Brain microvascular endothelial cell (primary cell): ENCODE measurements around the gene CEP72.
"Not testable (repeated sequence)": the region's sequence is repeated elsewhere in the genome, so short reads cannot be mapped to it uniquely, and the experiment has no call there.

Experiments
- DNase-seq: peaks from one replicate; pipeline ENCODE4 v3.0.0-alpha.2; 2020
- H3K27ac ChIP-seq: fragments of 250-450 bp; sonication (Bioruptor Pico); 2 replicates; pipeline ENCODE4 v1.5.1; 2020; ENCODE audit warnings: mild to moderate bottlenecking, moderate library complexity
- H3K27me3 ChIP-seq: fragments of 250-450 bp; sonication (Bioruptor Pico); replicated peaks from 2 replicates; pipeline ENCODE4 v1.5.1; 2020; ENCODE audit warnings: mild to moderate bottlenecking
- H3K36me3 ChIP-seq: fragments of 250-450 bp; sonication (Bioruptor Pico); replicated peaks from 2 replicates; pipeline ENCODE4 v1.5.1; 2020; ENCODE audit warnings: mild to moderate bottlenecking
- H3K4me3 ChIP-seq: 2 replicates; pipeline ENCODE4 v1.5.1; 2011; ENCODE audit warnings: low read depth, mild to moderate bottlenecking, control low read depth, low read length, moderate library complexity
- CTCF ChIP-seq: IDR thresholded peaks from 2 replicates; pipeline ENCODE4 v1.5.1; 2011; ENCODE audit warnings: low read depth, mild to moderate bottlenecking, moderate library complexity, low read length, control low read depth, inconsistent platforms; ENCODE audit errors: missing control alignments
- in situ Hi-C: cut with HindIII; loops from 2 replicates; pipeline ENCODE4 v1.10.0; 2017; ENCODE audit warnings: low sequenced_read_pairs, low pct_ligation_motif_present

Gene CEP72

GRCh38 chr5:577800-578199 is 34.3 kb upstream of the CEP72 start:
- no peak for TF ChIP-seq CTCF
- Histone ChIP-seq H3K27me3 (peaks cover 9% of the 10 kb centered on the region), H3K36me3 (no peaks in the 10 kb centered on the region), H3K4me3 (no peak overlapping the region), H3K27ac (no peak overlapping the region)
- in situ Hi-C loops = no loop called here
- no peak for DNase-seq

GRCh38 chr5:579211-579610 is 32.9 kb upstream of the CEP72 start:
- Histone ChIP-seq H3K27me3 (peaks cover 9% of the 10 kb centered on the region), H3K36me3 (no peaks in the 10 kb centered on the region), H3K27ac (no peak overlapping the region), H3K4me3 (no peak overlapping the region)
- DNase-seq = no peak
- in situ Hi-C loops = no loop called here
- TF ChIP-seq CTCF = no peak

- H3K27me3 ChIP-seq = peaks cover 9% of the 10 kb centered on the region
- in situ Hi-C loops = no loop called here
- no peak overlapping the region for H3K4me3 ChIP-seq
- DNase-seq = no peak
- H3K27ac ChIP-seq = no peak overlapping the region
- H3K36me3 ChIP-seq = no peaks in the 10 kb centered on the region
- TF ChIP-seq CTCF = no peak
Observed at GRCh38 chr5:579746-580366, 32.3 kb upstream of the CEP72 start.

- H3K27ac ChIP-seq = no peak overlapping the region
- no peak overlapping the region for H3K4me3 ChIP-seq
- DNase-seq = no peak
- H3K27me3 ChIP-seq = peaks cover 9% of the 10 kb centered on the region
- H3K36me3 ChIP-seq = no peaks in the 10 kb centered on the region
- no peak for TF ChIP-seq CTCF
- in situ Hi-C loops = no loop called here
Observed at GRCh38 chr5:580436-580835, 31.7 kb upstream of the CEP72 start.

DNA sequence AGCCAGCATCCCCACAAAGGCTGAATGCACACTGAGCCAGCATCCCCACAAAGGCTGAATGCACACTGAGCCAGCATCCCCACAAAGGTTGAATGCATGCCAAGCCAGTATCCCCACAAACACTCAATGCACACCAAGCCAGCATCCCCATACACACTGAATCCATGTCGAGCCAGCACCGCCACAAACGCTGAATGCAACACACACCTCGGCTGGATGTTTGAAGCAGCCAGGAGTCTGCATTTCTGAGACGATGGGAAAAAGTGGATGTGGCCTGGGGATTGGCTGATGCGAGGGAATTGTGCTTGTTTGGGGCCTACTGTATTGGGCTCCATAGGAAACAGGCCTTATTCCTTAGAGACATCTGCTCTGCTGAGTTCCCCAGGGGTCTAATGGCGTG is 30.9 kb upstream of the CEP72 start:
- Histone ChIP-seq H3K36me3 (no peaks in the 10 kb centered on the region), H3K27me3 (peaks cover 9% of the 10 kb centered on the region), H3K4me3 (no peak overlapping the region), H3K27ac (no peak overlapping the region)
- DNase-seq = no peak
- in situ Hi-C loops = no loop called here
- no peak for TF ChIP-seq CTCF

DNA sequence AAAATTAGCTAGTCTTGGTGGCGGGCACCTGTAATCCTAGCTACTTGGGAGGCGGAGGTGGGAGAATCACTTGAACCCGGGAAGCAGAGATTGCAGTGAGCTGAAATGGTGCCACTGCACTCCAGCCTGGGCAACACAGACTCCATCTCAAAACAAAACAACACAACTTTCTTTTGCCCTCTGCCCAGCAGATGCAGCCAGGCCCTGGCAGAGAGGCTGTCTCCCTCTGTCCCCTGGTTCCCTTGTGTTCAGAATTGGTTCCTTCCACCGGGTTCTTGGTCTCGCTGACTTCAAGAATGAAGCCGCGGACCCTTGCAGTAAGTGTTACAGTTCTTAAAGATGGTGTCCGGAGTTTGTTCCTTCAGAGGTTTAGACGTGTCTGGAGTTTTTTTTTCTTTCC is 30.2 kb upstream of the CEP72 start:
- Histone ChIP-seq H3K36me3 (no peaks in the 10 kb centered on the region), H3K4me3 (no peak overlapping the region), H3K27ac (no peak overlapping the region), H3K27me3 (peaks cover 9% of the 10 kb centered on the region)
- in situ Hi-C loops = no loop called here
- TF ChIP-seq CTCF = no peak
- DNase-seq = no peak

- H3K27ac ChIP-seq, H3K36me3 ChIP-seq, in situ Hi-C loops, H3K27me3 ChIP-seq, H3K4me3 ChIP-seq, DNase-seq: not testable (repeated sequence)
Observed at GRCh38 chr5:582445-582844, 29.7 kb upstream of the CEP72 start.
